ENCODE results near the gene MBNL3.
"Not testable (repeated sequence)": the region's sequence is repeated elsewhere in the genome, so short reads cannot be mapped to it uniquely, and the experiment has no call there.

The MBNL3 gene

GRCh38 chrX:132474544-132475248, 14.1 kb downstream of the MBNL3 start:
- no peak for DNase-seq (ENCODE audit: low read depth, low spot score)

GRCh38 chrX:132472397-132472796, 16.4 kb downstream of the MBNL3 start:
- no peak for DNase-seq (ENCODE audit: low read depth, low spot score)

- no peak for DNase-seq (ENCODE audit: low read depth, low spot score)
Observed at GRCh38 chrX:132470831-132471230, 18.0 kb downstream of the MBNL3 start.

GRCh38 chrX:132470179-132470578, 18.7 kb downstream of the MBNL3 start:
- DNase-seq (ENCODE audit: low read depth, low spot score): no peak

GRCh38 chrX:132468454-132468853, 20.4 kb downstream of the MBNL3 start:
- no peak for DNase-seq (ENCODE audit: low read depth, low spot score)

GRCh38 chrX:132467989-132468388, 20.8 kb downstream of the MBNL3 start:
- no peak for DNase-seq (ENCODE audit: low read depth, low spot score)

- no peak for DNase-seq (ENCODE audit: low read depth, low spot score)
Observed at GRCh38 chrX:132467026-132467425, 21.8 kb downstream of the MBNL3 start.

GRCh38 chrX:132463411-132463810, 25.4 kb downstream of the MBNL3 start:
- no peak for DNase-seq (ENCODE audit: low read depth, low spot score)

- no peak for DNase-seq (ENCODE audit: low read depth, low spot score)
Observed at GRCh38 chrX:132461886-132462285, 27.0 kb downstream of the MBNL3 start.

GRCh38 chrX:132452911-132453550, 35.8 kb downstream of the MBNL3 start:
- DNase-seq (ENCODE audit: low read depth, low spot score): no peak

- DNase-seq (ENCODE audit: low read depth, low spot score): not testable (repeated sequence)
Observed at GRCh38 chrX:132445909-132446308, 42.9 kb downstream of the MBNL3 start.

- DNase-seq (ENCODE audit: low read depth, low spot score): no peak
Observed at GRCh38 chrX:132444936-132445335, 43.9 kb downstream of the MBNL3 start.

- DNase-seq (ENCODE audit: low read depth, low spot score): no peak
Observed at GRCh38 chrX:132443196-132444135, 45.4 kb downstream of the MBNL3 start.

- no peak for DNase-seq (ENCODE audit: low read depth, low spot score)
Observed at GRCh38 chrX:132442691-132443090, 46.1 kb downstream of the MBNL3 start.

- DNase-seq (ENCODE audit: low read depth, low spot score): no peak
Observed at GRCh38 chrX:132435222-132435621, 53.6 kb downstream of the MBNL3 start.

- no peak for DNase-seq (ENCODE audit: low read depth, low spot score)
Observed at GRCh38 chrX:132433551-132433950, 55.3 kb downstream of the MBNL3 start.

GRCh38 chrX:132433001-132433400, 55.8 kb downstream of the MBNL3 start:
- peak; percentile 17 for DNase-seq (ENCODE audit: low read depth, low spot score)

- no peak for DNase-seq (ENCODE audit: low read depth, low spot score)
Observed at GRCh38 chrX:132428896-132429295, 59.9 kb downstream of the MBNL3 start.

- no peak for DNase-seq (ENCODE audit: low read depth, low spot score)
Observed at GRCh38 chrX:132426695-132427281, 62.0 kb downstream of the MBNL3 start.

GRCh38 chrX:132425744-132426318, 63.0 kb downstream of the MBNL3 start:
- DNase-seq (ENCODE audit: low read depth, low spot score): no peak

GRCh38 chrX:132423323-132423722, 65.5 kb downstream of the MBNL3 start:
- no peak for DNase-seq (ENCODE audit: low read depth, low spot score)

- DNase-seq (ENCODE audit: low read depth, low spot score): no peak
Observed at GRCh38 chrX:132415012-132415411, 73.8 kb downstream of the MBNL3 start.

Measured in iPS DF 19.7 (cell line).